Raji (cell line): ENCODE data around the gene PTPRM.

Source experiments
- POLR2A ChIP-seq: IDR thresholded peaks from 2 replicates; pipeline ENCODE4 v1.6.1; 2011; ENCODE audit warnings: low read depth, low read length, control low read depth; ENCODE audit not compliant: insufficient read depth

PTPRM gene

DNA sequence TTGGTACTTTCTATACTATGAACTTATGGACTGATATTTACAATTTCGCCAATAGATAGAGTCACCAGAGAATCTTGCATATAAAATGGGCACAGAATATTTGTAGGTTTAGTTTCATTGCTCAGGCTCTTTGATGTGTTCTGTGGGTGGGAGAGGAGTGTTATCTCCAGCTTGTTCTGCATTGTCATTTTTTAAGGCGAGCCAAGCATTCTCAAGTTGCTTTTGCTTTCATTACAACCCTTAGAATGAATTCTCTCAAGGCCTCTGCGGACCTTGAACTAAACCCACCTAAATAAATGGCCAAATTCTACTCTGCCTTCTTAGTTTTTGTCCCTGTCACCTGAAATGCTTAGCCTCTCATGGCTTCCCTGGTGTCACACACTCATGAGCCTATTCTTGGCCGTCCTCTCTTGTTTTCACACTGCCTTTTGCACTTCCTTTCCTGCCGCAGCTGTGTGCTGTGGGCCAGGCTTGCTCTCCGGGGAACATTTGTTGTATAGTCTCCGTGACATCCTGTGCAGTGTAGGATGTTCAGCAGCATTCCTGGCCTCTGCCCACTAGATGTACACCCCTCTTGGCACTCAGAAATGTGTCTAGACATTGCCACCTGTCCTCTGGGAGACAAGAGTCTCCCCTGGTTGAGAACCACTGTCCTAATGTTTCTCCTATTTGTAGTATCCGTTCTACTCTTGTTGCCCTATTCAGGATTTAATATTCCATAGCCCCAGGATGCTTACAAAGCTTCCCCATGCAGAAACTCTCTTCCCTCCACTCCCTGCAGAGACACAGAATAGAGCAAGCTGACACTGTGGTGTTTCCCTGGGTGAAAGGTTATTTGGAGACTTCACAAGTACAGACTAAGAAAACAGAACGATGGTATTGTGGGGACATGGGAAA is 255.6 kb downstream of the PTPRM start:
- TF ChIP-seq POLR2A = no peak

- no peak for TF ChIP-seq POLR2A
These were observed 257.9 kb downstream of the PTPRM start for GRCh38 chr18:7824970-7825369.

- TF ChIP-seq POLR2A = no peak
These were observed 263.4 kb downstream of the PTPRM start for GRCh38 chr18:7830468-7830867.

- no peak for TF ChIP-seq POLR2A
These were observed 272.4 kb downstream of the PTPRM start for GRCh38 chr18:7839548-7839947.

DNA sequence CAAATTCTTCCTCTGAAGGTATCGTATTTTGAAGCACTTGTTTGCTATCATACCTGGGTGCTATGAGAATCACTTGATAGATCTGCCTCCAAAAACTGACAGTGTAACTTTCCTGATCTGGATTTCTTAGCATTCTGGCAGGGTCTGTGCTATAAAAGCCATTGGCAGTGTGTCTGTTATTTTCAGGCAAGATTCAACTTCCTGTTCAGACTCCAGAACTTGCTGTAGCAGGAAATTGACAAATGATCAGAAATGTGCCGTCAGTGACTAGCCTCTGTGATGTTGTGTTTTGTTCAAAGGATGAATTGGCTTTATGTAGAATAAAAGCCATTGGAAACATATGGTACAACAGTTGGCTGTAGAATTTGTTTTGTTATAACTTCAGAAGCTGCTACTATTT is 273.3 kb downstream of the PTPRM start:
- TF ChIP-seq POLR2A = no peak

DNA sequence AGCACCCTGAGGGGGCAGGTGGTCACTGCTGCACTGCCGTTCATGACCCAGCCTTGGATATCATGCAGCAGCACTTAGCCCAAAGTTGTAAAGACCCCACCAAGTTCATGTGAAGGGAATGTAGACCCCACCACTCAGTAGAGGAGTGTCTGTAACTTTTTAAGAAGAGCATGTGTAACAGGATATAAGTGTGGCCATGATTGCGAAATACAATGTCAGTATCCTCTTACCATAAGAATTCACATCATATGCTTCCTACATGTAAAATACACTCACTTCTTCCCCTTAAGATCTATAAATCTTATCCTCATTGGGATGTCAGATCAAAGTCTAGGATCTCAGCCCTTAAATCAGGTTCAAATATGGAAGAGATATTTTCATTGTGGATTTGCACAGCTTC is 276.9 kb downstream of the PTPRM start:
- no peak for TF ChIP-seq POLR2A

GRCh38 chr18:7844418-7844817 is 277.3 kb downstream of the PTPRM start:
- TF ChIP-seq POLR2A = no peak

DNA sequence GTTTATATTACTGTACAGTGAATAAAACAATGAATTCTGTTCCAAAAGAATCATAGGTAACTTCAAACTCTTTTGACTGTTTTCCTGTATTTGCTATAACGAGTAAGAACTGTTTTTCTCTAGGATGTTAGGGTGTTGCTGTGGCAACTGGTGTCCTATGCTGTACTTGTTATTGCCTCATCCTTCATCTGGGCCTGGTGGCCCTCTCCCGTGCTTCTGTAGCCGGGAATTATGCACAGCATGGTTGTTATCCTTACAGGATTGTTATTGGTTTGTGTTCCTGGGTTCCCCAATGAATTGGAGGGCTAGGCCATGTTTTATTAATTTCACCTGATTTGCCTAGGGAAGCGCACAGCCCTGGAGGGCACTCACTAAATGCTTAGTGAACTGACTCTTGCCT is 279.2 kb downstream of the PTPRM start:
- no peak for TF ChIP-seq POLR2A

- TF ChIP-seq POLR2A = no peak
These were observed 280.4 kb downstream of the PTPRM start for GRCh38 chr18:7847357-7848053.

DNA sequence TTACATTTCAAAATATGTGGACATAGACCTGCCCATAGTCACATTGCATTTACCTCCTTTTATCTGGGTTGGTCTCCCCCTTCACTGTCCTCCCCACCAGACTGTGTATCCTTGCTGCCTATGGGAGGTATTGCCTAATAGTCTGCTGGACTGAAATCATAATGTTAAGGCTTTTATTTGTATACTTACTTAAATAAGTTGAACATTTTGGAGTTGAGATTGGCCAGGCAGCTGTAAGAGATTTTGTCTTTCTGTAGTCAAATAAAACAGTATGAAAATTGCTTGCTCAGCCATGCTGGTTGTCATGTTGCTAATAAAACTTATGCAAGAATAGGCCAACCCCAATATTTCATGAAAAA is 280.9 kb downstream of the PTPRM start:
- TF ChIP-seq POLR2A = no peak

- no peak for TF ChIP-seq POLR2A
These were observed 283.3 kb downstream of the PTPRM start for GRCh38 chr18:7850446-7850845.

- TF ChIP-seq POLR2A = no peak
These were observed 287.9 kb downstream of the PTPRM start for GRCh38 chr18:7855028-7855427.

GRCh38 chr18:7855671-7856070 is 288.6 kb downstream of the PTPRM start:
- TF ChIP-seq POLR2A = no peak

DNA sequence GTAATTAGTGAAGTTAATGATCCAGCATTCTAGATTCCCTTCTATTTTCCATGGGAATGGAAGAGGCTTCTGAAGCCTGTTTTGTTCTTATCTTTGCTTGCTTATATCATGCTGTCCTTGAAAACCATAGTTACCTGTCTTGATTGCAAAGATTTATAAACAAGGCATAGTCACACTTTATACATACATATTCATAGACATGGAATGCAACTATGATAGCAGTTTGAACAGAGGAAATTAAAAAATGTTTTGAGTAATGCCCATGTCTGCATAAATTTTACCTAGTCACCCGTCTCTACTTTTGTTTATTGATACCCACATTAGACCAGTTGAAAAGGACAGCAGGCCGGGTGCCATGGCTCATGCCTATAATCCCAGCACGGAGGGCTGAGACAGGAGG is 289.0 kb downstream of the PTPRM start:
- TF ChIP-seq POLR2A = no peak

GRCh38 chr18:7856733-7857132 is 289.6 kb downstream of the PTPRM start:
- TF ChIP-seq POLR2A = no peak

DNA sequence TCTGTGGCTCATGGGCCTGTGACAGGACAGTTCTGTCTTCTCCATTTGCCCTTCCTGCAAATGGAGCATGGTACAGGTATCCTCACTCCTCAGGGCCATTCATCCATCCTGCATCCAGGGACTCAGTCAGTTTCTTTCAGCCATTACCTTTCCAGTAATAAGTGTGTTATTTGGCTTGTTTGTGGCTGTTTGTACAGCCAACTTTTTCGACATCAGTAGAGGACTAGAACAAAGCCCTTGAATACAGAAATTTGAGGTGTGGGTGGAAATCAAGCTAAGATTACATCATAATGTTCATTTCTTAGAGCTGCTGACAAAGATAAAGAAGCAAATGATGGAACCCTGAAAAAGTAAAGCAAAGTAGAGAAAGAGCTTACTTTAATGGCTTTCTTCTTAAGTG is 290.4 kb downstream of the PTPRM start:
- no peak for TF ChIP-seq POLR2A
